ENCODE data around the gene MICAL2. TPM values are rescaled to one million over a fixed set of nuclear protein-coding genes. Genes with fewer than 3 reads are reported as not detected.
A peak's percentile ranks its signal among the peaks of the same experiment; 100 is the strongest.

Gene MICAL2
- total and polyA plus RNA-seq, 3 donors from 2014 or later = 224 to 461 (median 401) TPM

- Histone ChIP-seq H3K4me1 (peaks cover 40% of the 10 kb centered on the region), H3K9me3 (no peaks in the 10 kb centered on the region), H3K4me3 (no peak overlapping the region), H3K27me3 (no peaks in the 10 kb centered on the region), H3K27ac (no peak overlapping the region), H3K36me3 (ENCODE audit: low read depth, missing control alignments) (no peaks in the 10 kb centered on the region)
- WGBS, 2 donors = 84 to 88% methylated on average over 1 of the region's 1 CpG
- TF ChIP-seq CTCF (IDR thresholded peaks at IDR 0.05) (no peak), POLR2A (IDR thresholded peaks at IDR 0.05) (no peak)
- no peak for DNase-seq
- intact Hi-C loops (cut with DNase I; ENCODE audit: low total_unique reads) = no loop called here
These were observed 9.1 kb upstream of the MICAL2 start for GRCh38 chr11:12101318-12101717.

GRCh38 chr11:12102588-12103410 lies 7.6 kb upstream of the MICAL2 start:
- TF ChIP-seq CTCF (IDR thresholded peaks at IDR 0.05) = no peak
- TF ChIP-seq POLR2A (IDR thresholded peaks at IDR 0.05) = no peak
- no peaks in the 10 kb centered on the region for H3K36me3 ChIP-seq (ENCODE audit: low read depth, missing control alignments)
- 59 to 61% methylated on average over 5 of the region's 5 CpGs for WGBS, 2 donors
- H3K4me1 ChIP-seq = peaks cover 45% of the 10 kb centered on the region
- H3K27me3 ChIP-seq = no peaks in the 10 kb centered on the region
- no peak overlapping the region for H3K27ac ChIP-seq
- no peak overlapping the region for H3K4me3 ChIP-seq
- intact Hi-C loops (cut with DNase I; ENCODE audit: low total_unique reads) = no loop called here
- DNase-seq = peak; percentile 56
- no peaks in the 10 kb centered on the region for H3K9me3 ChIP-seq

- H3K27ac ChIP-seq = no peak overlapping the region
- H3K4me1 ChIP-seq = peaks cover 45% of the 10 kb centered on the region
- H3K36me3 ChIP-seq (ENCODE audit: low read depth, missing control alignments) = no peaks in the 10 kb centered on the region
- WGBS, 2 donors = 62 to 66% methylated on average over 7 of the region's 7 CpGs
- H3K4me3 ChIP-seq = no peak overlapping the region
- no peaks in the 10 kb centered on the region for H3K27me3 ChIP-seq
- peak; percentile 18 for DNase-seq
- intact Hi-C loops (cut with DNase I; ENCODE audit: low total_unique reads) = no loop called here
- TF ChIP-seq POLR2A (IDR thresholded peaks at IDR 0.05) = no peak
- TF ChIP-seq CTCF (IDR thresholded peaks at IDR 0.05) = no peak
- no peaks in the 10 kb centered on the region for H3K9me3 ChIP-seq
These were observed 6.8 kb upstream of the MICAL2 start for GRCh38 chr11:12103411-12104225.

GRCh38 chr11:12105471-12105870 lies 4.9 kb upstream of the MICAL2 start:
- no peaks in the 10 kb centered on the region for H3K36me3 ChIP-seq (ENCODE audit: low read depth, missing control alignments)
- H3K27ac ChIP-seq = peak overlapping the region; percentile 58 to 78
- H3K9me3 ChIP-seq = no peaks in the 10 kb centered on the region
- intact Hi-C loops (cut with DNase I; ENCODE audit: low total_unique reads) = no loop called here
- 67 to 75% methylated on average over 2 of the region's 2 CpGs for WGBS, 2 donors
- H3K4me3 ChIP-seq = no peak overlapping the region
- TF ChIP-seq CTCF (IDR thresholded peaks at IDR 0.05) (no peak), POLR2A (IDR thresholded peaks at IDR 0.05) (no peak)
- peaks cover 49% of the 10 kb centered on the region for H3K4me1 ChIP-seq
- H3K27me3 ChIP-seq = no peaks in the 10 kb centered on the region
- peak; percentile 9 for DNase-seq
